EL (cell line): ENCODE data around the gene KCNJ16.

ENCODE experiments used
- DNase-seq: peaks from one replicate; pipeline ENCODE4 v3.0.0-alpha.2; 2016

The KCNJ16 gene

GRCh38 chr17:70132505-70132904 is 57.5 kb downstream of the KCNJ16 start:
- no peak for DNase-seq

- no peak for DNase-seq
Measured at GRCh38 chr17:70134042-70134441, 59.0 kb downstream of the KCNJ16 start.

GRCh38 chr17:70134777-70135176 is 59.8 kb downstream of the KCNJ16 start:
- no peak for DNase-seq

GRCh38 chr17:70136131-70136530 is 61.1 kb downstream of the KCNJ16 start:
- no peak for DNase-seq

- peak; percentile 77 for DNase-seq
Measured at GRCh38 chr17:70137451-70138230, 62.6 kb downstream of the KCNJ16 start.

GRCh38 chr17:70138291-70138865 is 63.4 kb downstream of the KCNJ16 start:
- DNase-seq = peak; percentile 43

- DNase-seq = no peak
Measured at GRCh38 chr17:70139449-70139993, 64.5 kb downstream of the KCNJ16 start.

- peak; percentile 39 for DNase-seq
Measured at GRCh38 chr17:70144260-70144846, 69.3 kb downstream of the KCNJ16 start.

GRCh38 chr17:70153210-70153609 is 78.2 kb downstream of the KCNJ16 start:
- DNase-seq = no peak

GRCh38 chr17:70157151-70157550 is 82.1 kb downstream of the KCNJ16 start:
- DNase-seq = no peak

GRCh38 chr17:70158180-70158579 is 83.2 kb downstream of the KCNJ16 start:
- DNase-seq = no peak

GRCh38 chr17:70158591-70158990 is 83.6 kb downstream of the KCNJ16 start:
- no peak for DNase-seq

- DNase-seq = no peak
Measured at GRCh38 chr17:70159980-70160379, 85.0 kb downstream of the KCNJ16 start.

- no peak for DNase-seq
Measured at GRCh38 chr17:70161519-70161918, 86.5 kb downstream of the KCNJ16 start.

- DNase-seq = no peak
Measured at GRCh38 chr17:70165383-70165782, 90.4 kb downstream of the KCNJ16 start.

- DNase-seq = no peak
Measured at GRCh38 chr17:70166615-70167014, 91.6 kb downstream of the KCNJ16 start.

- peak; percentile 59 for DNase-seq
Measured at GRCh38 chr17:70168044-70168976, 93.3 kb downstream of the KCNJ16 start.

GRCh38 chr17:70168977-70169708 is 94.1 kb downstream of the KCNJ16 start, which contains the start of gene KCNJ2:
KCNJ2 (plus strand) TSS chr17:70169532; CDS start chr17:70175040, 5,508 bp downstream.
- DNase-seq = peak; percentile 86

- peak; percentile 26 for DNase-seq
Measured at GRCh38 chr17:70169709-70170597, 94.9 kb downstream of the KCNJ16 start.

- DNase-seq = no peak
Measured at GRCh38 chr17:70171159-70171558, 96.1 kb downstream of the KCNJ16 start.

GRCh38 chr17:70172449-70172848 is 97.4 kb downstream of the KCNJ16 start:
- DNase-seq = no peak
